Stimulated activated CD8-positive, alpha-beta memory T cell treated with anti-CD3 and anti-CD28 coated beads, Interleukin-15, amount 100 ng/mL, for 1 hour (primary cell): ENCODE results near the gene CRNKL1.
"Not testable (repeated sequence)": the region's sequence is repeated elsewhere in the genome, so short reads cannot be mapped to it uniquely, and the experiment has no call there.

Experiments
- DNase-seq: peaks from one replicate; pipeline ENCODE4 v3.0.0-alpha.2; 2020; ENCODE audit warnings: low read depth

Gene CRNKL1

DNA sequence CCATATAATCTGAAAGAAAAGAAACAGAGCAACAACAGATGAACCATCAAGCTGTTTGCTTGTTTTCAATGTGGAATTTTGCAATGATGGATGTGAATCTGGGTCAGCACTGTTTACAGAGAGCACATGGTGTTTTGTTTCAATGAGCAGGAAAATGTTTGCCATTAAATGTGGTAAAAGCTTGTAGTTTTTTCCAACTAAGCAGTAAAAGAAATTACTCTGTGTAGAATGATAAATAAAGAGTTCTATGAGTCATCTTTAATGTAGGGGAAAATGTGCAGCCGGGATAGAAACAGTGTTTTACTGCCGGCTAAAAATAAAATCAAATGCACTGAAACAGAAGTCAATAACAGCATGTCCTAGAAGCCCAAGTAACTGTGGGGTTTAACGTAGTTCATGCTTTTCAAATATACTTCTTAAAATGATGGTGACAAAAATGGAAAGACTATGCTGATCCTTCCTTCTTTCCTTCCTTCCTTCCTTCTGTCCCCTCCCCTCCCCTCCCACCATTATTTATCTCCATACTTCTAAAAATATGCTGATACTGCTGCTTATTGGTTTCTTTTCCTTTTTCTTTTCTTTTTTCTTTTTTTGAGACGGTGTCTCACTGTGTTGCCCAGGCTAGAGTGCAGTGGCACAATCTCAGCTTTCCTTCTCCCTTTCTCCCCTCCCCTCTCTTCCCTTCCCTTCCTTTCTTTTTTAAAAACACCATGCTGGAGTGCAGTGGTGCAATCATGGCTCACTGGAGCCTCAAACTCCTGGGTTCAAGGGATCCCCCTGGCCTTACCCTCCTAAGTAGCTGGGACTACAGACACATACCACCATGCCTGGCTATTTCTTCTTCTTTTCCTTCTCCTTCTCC lies 41.4 kb downstream of the CRNKL1 start:
- no peak for DNase-seq

DNA sequence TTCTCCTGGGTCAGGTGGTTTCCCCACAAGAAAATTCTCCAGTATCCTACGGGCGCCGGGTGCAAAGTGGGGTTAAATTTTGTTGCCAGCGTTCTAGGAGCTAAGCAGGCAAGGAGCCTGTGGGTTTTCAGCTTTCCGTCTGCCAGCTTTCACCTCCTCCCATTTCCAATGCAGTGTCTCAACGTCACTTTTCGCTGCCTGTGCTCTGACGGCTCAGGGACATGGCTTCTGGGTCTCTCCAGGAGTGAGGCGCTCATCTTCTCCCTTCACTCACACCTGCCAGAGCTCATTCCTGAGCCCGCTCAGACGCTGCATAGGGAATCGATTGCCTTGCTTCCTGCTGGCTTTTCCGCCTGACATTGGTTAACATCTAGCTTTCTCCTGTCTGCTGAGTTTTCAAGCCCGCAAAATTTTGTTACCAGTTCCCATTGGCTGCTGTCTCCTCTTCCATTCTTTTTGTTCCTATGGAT lies 42.4 kb downstream of the CRNKL1 start:
- no peak for DNase-seq

DNA sequence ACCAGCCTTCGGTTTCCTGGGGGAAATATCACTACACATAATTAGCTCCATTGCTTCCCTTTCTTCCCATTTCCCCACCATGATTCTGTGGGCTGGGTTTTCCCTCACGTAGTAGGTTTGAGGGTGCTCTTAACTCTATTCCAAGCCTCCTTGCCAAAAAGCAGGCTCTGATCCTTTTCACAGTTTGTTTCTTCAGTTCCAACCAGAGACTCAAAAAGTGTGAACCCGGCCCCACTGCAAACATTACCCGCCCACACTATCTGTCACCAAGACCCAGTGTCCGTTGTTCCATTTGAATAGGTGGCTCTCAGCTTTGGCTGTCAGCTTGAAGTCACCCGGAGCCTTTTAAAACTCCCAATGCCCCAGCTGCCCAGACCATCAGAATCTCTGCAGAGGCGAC lies 46.9 kb downstream of the CRNKL1 start:
- no peak for DNase-seq

DNA sequence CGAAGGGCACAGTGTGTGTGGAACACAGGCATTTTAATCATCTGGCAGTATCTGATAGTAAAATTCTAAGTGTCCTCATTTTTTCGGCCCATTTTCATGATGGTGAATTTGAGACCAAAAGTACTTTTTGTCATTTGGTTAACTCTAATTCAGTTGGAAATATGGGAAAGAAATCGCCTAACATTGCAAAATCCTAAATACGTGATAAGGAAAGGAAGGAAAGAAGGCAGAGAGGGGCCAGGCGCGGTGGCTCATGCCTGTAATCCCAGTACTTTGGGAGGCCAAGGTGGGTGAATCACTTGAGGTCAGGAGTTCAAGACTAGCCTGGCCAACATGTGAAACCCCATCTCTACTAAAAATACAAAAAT lies 48.3 kb downstream of the CRNKL1 start:
- not testable (repeated sequence) for DNase-seq

DNA sequence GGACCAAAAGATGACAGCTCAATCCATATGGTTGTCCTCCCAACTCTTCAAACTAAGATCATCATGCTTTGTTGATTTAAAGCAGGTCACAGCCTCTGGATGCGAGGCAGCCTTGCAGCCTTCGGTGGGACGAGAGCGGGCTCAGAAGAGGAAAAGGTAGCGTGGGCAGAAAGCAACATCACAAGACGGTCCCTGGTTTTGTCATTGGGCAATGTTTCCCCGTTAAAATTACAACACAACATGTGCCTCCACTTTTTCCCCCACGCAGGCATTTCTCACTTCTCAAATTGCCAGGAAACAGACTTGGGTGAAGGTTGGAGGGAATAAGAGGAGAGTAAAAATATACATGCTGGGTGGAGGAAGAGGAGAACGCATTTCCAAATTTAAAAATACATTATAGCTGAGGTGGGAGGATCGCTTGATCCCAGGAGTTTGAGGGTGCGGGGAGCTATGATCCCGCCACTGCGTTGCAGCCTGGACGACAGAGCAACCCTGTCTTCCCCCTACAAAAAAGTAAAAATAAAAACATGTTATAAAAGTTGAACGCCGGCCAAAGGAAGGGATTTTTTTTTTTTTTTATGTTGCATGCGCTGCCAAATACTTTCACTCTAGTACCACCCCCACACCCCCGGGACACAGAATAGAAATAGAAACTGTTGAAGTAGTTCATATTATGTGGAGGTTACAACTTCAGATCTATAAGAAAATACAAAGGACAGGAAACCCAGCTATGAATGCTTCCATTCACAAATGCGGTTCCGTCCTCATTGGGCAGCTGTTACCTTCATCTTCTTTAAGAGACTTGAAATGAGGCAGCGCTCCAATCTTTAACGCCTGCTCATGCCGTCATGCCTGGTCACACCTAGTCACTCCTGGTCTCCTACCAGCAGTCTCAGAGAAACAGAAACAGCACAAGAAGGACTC lies 49.0 kb downstream of the CRNKL1 start:
- no peak for DNase-seq

DNA sequence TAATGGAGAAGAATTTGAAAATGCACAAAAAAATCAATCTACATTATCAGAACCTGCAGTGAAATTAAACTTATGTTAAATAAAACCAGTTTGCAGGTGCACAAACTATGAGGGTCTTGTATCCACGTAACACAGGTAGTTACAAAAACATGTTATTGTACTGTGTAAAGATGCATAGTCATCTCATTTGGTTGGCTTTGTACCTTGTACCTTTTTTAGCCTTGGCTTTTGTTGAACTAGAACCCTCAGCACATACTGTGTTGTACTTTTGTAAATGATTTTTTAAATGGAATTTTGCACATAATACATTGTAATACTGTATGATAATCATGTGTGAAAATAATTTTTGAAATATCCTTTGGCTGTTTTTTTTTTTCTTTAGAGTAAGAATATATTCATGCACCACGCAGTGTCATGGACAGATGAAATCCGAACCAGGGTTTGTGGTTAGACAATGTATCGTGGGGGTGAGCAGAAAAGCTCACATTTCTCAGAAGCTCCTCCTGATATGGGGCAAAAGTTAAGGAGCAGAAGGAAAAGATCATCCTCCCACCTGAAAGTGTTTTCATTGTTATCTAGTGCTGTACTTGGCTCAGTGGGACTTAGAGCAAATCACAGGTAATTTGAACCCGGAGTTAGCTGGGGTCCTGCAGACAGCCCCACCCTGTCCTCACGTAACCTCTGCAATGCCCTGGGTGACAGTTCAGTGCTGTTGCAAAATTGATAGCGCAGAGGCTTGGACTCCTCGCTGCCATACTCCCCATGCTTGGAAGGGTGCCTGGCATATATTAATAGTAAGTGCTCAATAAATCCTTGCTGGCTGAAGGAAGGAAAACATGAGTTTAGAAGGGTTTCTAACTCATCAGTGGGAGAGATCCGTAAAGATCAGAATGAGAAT lies 49.9 kb downstream of the CRNKL1 start:
- no peak for DNase-seq

DNA sequence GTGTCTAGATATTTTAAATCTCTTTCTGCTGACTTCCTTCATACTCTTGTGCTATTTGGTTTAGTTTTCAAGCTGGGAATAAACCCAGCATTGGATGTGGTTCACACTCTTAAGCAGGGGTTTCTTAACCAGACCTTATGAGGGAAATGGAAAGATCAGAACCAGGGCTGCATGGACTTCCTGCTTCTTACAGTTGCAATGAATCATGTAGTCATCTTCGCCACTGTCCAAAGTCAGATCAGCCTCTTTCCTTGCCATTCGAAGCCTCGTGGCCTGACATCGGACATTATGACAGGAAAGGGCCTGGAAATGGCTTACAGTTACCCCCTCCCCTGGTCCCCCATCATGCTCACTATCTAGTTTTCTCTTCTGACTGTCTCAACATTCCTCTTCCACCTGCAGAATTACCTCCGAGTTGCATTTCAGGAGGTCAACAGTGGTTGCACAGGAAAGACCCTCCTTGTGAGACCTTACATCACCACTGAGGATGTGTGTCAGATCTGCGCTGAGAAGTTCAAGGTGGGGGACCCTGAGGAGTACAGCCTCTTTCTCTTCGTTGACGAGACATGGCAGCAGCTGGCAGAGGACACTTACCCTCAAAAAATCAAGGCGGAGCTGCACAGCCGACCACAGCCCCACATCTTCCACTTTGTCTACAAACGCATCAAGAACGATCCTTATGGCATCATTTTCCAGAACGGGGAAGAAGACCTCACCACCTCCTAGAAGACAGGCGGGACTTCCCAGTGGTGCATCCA lies 51.9 kb downstream of the CRNKL1 start:
- no peak for DNase-seq

DNA sequence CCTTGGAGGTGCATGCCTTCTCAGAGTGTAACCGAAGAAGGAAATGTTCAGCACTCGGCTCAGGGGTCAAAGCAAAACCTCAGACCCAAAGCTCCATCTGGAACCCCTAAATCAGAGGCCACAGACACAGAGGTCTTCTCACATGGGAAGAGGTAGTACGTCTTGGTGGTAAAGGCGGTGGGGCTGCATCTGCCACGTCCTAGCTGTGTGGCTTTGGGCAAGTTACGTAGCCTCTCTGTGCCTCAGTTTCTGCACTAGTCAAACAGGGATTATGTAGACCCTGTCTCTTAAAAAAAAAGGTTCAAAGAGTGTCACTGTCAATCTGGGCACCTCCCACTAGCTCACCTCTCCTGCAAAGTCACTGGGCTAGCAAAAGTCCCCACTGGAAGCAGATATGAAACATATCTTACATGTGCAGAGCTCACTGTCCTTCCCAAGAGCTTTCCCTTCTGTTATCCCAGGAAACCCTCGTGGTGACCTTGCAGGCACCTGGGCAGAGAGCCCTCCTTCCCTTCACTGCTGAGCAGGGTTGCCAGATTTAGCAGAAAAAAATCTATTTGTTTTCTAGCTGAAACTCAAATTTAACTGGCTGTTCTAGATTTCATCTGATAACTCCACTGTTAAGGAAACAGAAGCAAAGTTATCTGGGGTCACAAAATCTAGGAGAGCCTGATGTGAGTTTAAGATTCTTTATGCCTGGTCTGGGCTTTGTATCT lies 53.1 kb downstream of the CRNKL1 start:
- DNase-seq, result no peak

DNA sequence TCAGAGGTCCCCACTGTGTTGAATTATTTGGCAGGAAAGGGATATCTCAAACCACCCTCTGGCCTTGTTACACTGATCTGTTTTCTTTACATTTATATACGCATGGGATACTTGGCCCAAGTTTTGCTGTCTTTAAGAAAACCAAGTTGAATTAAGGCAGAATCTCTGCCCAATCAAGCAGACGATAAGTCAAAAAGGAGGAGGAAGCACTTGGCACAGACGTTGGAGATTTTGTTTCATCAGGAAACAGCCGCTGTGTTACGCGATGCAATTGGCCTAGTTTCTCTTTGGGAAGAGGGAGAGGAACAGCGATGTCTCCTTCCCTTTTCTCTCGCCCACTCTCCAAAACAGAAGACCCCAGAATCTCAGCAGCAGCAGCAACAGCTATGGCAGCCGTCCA lies 55.3 kb downstream of the CRNKL1 start:
- DNase-seq, result no peak

DNA sequence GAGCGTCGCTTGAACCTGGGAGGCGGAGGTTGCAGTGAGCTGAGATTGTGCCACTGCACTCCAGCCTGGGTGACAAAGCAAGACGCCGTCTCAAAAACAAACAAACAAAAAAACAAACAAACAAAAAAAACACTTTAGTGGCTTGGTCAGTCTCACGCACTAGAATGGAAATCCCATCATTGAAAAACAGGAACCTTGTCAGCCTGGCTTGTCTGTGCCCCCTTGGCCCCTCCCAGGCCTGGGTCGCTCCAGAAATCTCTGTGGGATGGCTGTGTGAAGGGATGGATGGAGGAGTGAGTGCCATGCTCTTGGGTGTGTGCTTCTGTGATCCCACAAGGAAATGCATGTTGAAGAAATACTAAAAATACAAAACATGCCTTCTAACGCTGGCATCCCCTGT lies 56.0 kb downstream of the CRNKL1 start:
- no peak for DNase-seq

DNA sequence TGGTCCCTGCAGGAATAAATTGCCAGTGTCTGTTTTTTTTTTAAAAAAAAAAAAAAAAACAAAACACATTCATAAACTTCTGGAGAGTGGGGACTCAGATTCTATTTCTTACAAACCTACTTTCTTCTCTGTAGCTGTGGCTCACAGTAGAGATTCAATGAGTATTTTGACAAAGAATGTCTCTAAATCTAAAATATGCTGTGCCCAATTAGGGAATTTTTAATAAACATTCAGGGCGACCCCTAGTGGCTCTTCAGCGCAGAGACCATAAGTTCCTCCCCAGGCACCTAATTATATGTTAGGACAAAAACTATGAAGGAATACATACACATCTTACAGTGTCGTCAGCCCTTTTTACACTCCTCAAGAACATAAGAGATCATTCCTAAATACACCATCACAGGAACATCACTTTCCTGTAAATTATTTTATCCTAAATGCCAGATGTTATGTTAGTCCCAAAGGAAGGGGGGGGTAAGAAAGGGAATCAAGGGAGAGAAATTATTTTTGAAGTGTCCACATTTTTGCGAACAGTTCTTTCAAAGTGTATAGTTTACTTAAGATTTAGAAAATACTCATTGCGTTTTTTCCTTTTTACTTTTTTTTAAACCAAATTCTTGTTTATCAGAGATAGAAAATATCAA lies 56.9 kb downstream of the CRNKL1 start:
- DNase-seq, result no peak

DNA sequence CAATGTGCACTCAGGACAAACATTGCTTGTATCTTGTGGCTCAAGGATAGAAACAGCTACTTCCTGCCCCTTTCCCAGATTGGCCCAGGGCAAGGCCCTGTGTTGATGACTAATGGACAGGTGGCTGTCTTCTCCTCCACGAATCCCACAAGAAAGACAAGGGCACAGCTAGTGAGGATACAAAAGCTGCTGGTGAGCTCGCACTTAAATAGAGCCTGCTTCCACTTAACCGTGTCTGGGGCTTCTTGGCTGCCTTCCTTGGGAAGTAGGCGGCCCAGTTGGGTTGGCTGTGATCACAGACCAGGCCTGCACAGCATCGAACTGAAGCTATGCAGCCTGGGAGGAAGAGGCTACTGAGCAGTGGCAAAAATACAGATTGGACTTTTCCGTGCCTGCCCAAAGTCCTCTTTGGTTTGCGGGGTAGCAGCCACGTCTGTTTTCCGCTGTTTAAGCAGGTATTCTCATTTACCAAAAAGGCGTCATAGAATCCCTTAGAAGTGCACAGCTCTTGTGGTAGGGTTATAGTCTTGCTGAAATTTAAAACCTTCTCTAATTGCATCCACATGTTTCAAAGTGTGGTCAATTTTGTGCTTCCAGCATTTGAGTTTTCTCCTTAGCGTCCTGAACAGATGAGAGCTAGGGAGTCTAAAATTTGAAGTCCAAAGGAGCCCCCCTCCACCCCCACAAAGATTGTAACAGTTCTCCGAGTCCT lies 58.2 kb downstream of the CRNKL1 start:
- DNase-seq, result no peak

DNA sequence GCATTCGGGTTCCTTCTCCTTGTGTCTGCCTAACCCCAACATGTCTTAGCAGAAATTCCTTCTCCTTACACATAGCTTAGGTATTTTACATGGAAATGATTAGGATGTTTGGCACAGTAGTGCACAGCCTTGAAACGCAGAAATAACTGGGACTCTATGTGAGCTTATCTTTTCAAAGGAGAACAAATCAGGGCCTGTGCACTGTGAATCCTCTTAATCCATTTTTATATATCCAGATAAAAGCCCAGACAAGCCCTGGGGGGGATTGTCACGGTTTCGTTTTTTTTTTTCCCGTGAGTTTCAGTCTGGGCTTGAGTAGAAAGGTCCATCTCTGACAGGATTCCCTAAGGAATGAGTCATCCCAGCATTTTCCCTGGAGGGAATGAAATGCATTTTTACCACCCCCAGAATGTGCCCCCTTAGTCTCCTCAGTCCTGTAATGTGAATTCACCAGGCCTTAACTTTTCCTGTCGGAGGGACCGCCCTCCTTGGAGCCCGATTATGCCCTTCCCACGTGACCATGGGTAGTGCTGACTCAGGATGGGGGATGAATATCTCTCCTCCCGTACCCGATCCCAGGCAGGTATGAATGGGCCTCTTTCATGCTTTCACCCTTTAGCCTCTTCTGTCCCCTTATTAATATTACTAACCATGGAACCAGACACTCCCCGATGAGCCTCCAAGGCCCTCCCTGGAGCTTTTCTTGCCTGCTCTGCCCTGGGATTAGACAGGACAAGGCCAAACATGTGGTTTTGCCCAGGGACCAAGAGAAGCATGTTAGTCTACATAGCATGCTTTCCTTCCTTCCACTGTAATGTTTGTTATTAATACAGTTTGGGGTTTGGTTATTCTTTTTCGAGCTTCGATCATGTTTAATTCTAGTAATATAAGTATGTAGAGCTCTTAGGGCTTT lies 59.0 kb downstream of the CRNKL1 start:
- no peak for DNase-seq

DNA sequence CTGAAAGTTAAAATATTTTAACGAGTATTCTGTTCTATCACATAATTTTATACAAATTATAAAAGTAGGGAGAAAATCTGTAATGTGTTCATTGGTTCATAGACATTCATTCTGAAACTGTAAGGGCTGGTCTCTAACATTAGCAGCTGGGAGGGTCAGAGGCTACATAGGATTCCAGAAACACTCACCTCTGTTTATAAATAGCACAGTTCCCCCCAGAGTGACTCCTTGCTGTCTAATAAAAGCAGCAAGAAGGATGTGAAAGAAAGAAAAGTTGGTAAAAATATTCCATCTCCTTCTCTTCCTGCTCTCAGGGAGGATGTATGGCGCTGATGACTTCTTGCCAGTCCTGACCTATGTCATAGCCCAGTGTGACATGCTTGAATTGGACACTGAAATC lies 60.4 kb downstream of the CRNKL1 start:
- DNase-seq, result no peak

DNA sequence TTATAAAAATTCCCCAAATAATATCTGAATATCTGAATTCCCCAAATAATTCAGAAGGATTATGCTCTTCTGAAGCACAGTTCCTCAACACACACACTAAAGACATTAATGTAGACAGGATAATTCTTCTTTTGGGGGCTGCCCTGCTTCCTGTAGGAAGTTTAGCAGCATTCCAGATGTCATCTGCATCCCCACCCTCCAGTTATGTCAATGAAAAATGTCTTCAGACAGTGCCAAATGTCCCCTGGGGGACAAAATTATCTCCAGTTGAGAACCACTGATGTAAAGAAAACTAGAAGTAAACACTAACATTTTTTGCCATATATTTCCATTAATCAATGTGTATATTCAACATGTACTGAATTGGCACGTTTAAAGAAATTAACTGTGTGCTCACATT lies 61.0 kb downstream of the CRNKL1 start:
- DNase-seq, result no peak

DNA sequence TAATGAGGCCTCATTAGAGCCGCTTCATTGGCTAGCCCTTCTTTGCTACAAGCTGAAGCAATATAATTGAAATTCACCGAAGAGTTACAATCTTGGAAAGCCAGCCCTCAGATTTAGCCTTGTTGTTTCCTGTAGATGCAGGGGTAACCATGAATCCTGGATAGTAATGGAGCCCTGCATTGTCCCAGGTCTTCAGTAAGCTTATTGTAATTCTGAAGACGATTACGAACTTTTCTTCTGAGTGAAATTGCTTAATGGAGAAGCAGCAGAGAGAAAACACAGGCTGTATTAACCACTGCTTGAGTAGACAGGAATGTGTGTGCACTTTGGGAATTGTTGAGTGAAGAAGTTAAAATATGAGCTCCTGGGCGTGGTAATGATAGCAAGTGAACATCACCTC lies 61.4 kb downstream of the CRNKL1 start:
- DNase-seq, result no peak

DNA sequence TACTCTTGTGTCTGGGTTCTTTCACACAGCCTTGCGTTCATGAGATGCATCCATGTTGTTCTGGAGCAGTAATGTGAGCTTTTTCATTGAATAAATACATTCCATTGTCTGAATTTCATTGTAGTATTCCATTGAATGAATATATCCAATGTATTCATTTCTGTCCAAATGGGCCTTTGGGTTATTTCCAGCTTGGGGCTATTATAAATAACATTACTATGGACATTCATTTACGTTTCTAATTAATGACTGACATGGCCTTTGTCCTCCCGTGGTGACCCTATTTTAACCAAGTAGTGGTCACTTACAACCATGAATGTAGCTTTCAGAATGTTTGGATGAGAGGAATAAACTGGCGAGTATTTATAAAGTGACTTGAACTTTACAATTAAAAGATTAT lies 65.2 kb downstream of the CRNKL1 start:
- no peak for DNase-seq

DNA sequence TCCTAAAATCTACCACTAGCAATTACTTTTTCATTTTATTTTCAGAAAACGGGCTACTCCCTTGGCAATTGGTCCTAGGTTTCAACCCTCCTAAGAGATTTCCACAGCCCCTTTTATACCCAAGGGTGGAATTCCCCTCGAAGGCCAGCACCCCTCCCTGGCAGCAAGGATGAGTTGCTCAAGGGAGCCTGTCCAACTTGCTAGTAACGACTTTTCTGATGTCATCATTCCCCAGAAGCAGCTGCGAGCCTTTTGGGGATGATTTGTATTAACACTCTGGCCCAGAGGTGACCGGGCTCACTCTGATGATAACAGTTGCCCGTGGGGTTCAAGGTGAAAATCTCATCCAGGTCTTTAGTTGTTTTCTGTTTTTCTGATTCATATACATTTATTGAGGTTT lies 65.8 kb downstream of the CRNKL1 start:
- no peak for DNase-seq
